SK-N-SH treated with all-trans-retinoic acid at 6 μM for 48 hours (cell line): ENCODE measurements around the gene SAYSD1.

ENCODE experiments used
- ATAC-seq: fragments of 200-7000 bp; cut with Tn5 transposase; 3 replicates; pipeline ENCODE4 v1.9.1; 2020; ENCODE audit warnings: mild to moderate bottlenecking, moderate library complexity
- ARNTL ChIP-seq: fragments of 450-650 bp; formaldehyde crosslinking; IDR thresholded peaks from 2 replicates; pipeline ENCODE4 v1.5.0; 2020; ENCODE audit warnings: low read depth, mild to moderate bottlenecking, moderate library complexity, borderline replicate concordance
- CREB5 ChIP-seq: fragments of 250-450 bp; sonication (Bioruptor Pico); IDR thresholded peaks from 2 replicates; pipeline ENCODE4 v1.5.1; 2020; ENCODE audit warnings: low read depth, mild to moderate bottlenecking, moderate library complexity
- CSRNP3 ChIP-seq: fragments of 250-450 bp; sonication (Bioruptor Pico); IDR thresholded peaks from 2 replicates; pipeline ENCODE4 v1.5.1; 2021; ENCODE audit warnings: mild to moderate bottlenecking, moderate library complexity
- ESRRG ChIP-seq: fragments of 250-450 bp; sonication (Bioruptor Pico); IDR thresholded peaks from 2 replicates; pipeline ENCODE4 v1.6.1; 2021; ENCODE audit warnings: mild to moderate bottlenecking
- GLIS3 ChIP-seq: fragments of 250-450 bp; sonication (Bioruptor Pico); IDR thresholded peaks from 2 replicates; pipeline ENCODE4 v1.5.0; 2020; ENCODE audit warnings: mild to moderate bottlenecking, moderate library complexity
- ISL1 ChIP-seq: fragments of 250-450 bp; sonication (Bioruptor Pico); IDR thresholded peaks from 2 replicates; pipeline ENCODE4 v2.1.2; 2022; ENCODE audit warnings: mild to moderate bottlenecking, moderate library complexity
- OSR1 ChIP-seq: fragments of 250-450 bp; sonication (Bioruptor Pico); IDR thresholded peaks from 2 replicates; pipeline ENCODE4 v1.8.0; 2022; ENCODE audit warnings: moderate library complexity, mild to moderate bottlenecking, inconsistent platforms
- PATZ1 ChIP-seq: fragments of 250-450 bp; sonication (Bioruptor Pico); IDR thresholded peaks from 2 replicates; pipeline ENCODE4 v1.8.0; 2020; ENCODE audit warnings: mild to moderate bottlenecking, moderate library complexity, borderline replicate concordance
- POU6F1 ChIP-seq: fragments of 250-450 bp; sonication (Bioruptor Pico); IDR thresholded peaks from 2 replicates; pipeline ENCODE4 v1.8.0; 2021; ENCODE audit warnings: low read depth, mild to moderate bottlenecking, moderate library complexity, borderline replicate concordance
- PPARA ChIP-seq: fragments of 250-450 bp; sonication (Bioruptor Pico); IDR thresholded peaks from 2 replicates; pipeline ENCODE4 v1.5.0; 2020; ENCODE audit warnings: mild to moderate bottlenecking, borderline replicate concordance
- RARB ChIP-seq: fragments of 250-450 bp; sonication (Bioruptor Pico); IDR thresholded peaks from 2 replicates; pipeline ENCODE4 v1.8.0; 2021; ENCODE audit warnings: mild to moderate bottlenecking, moderate library complexity
- SNAI2 ChIP-seq: fragments of 250-450 bp; sonication (Bioruptor Pico); IDR thresholded peaks from 2 replicates; pipeline ENCODE4 v1.5.0; 2020; ENCODE audit warnings: mild to moderate bottlenecking, moderate library complexity
- TCF4 ChIP-seq: fragments of 250-450 bp; sonication (Bioruptor Pico); IDR thresholded peaks from 2 replicates; pipeline ENCODE4 v1.8.0; 2021; ENCODE audit warnings: mild to moderate bottlenecking, moderate library complexity, borderline replicate concordance
- TOX ChIP-seq: fragments of 250-450 bp; sonication (Bioruptor Pico); IDR thresholded peaks from 2 replicates; pipeline ENCODE4 v1.8.0; 2021; ENCODE audit warnings: mild to moderate bottlenecking, moderate library complexity, borderline replicate concordance
- TSHZ2 ChIP-seq: fragments of 250-450 bp; sonication (Bioruptor Pico); IDR thresholded peaks from 2 replicates; pipeline ENCODE4 v1.5.0; 2020; ENCODE audit warnings: mild to moderate bottlenecking, moderate library complexity
- ZC3H10 ChIP-seq: fragments of 250-450 bp; sonication (Bioruptor Pico); IDR thresholded peaks from 2 replicates; pipeline ENCODE4 v1.5.1; 2021; ENCODE audit warnings: mild to moderate bottlenecking, moderate library complexity
- ZFP3 ChIP-seq: fragments of 250-450 bp; sonication (Bioruptor Pico); IDR thresholded peaks from 2 replicates; pipeline ENCODE4 v1.5.0; 2020; ENCODE audit warnings: mild to moderate bottlenecking, moderate library complexity
- ZFP30 ChIP-seq: fragments of 450-650 bp; formaldehyde crosslinking; IDR thresholded peaks from 2 replicates; pipeline ENCODE4 v1.5.0; 2022; ENCODE audit warnings: mild to moderate bottlenecking, moderate library complexity

The SAYSD1 gene

GRCh38 chr6:39073471-39074355 lies 41.3 kb downstream of the SAYSD1 start:
- ATAC-seq, result no peak
- no peak for TF ChIP-seq TCF4 (CRISPR knock-in tag)
- TF ChIP-seq TSHZ2 (CRISPR knock-in tag), result no peak
- TF ChIP-seq CSRNP3 (CRISPR knock-in tag), result no peak
- TF ChIP-seq GLIS3 (CRISPR knock-in tag), result no peak
- no peak for TF ChIP-seq ZC3H10 (CRISPR knock-in tag)
- TF ChIP-seq PPARA, result no peak
- TF ChIP-seq POU6F1 (CRISPR knock-in tag), result no peak
- TF ChIP-seq ARNTL (CRISPR knock-in tag), result no peak
- no peak for TF ChIP-seq SNAI2
- no peak for TF ChIP-seq OSR1 (CRISPR knock-in tag)
- no peak for TF ChIP-seq ZFP30 (CRISPR knock-in tag)
- no peak for TF ChIP-seq RARB (CRISPR knock-in tag)
- TF ChIP-seq, all 23 proteins: peak for 0

GRCh38 chr6:39072830-39073229 lies 42.2 kb downstream of the SAYSD1 start:
- TF ChIP-seq ZFP3 (CRISPR knock-in tag), result no peak
- no peak for TF ChIP-seq ESRRG (CRISPR knock-in tag)
- no peak for TF ChIP-seq GLIS3 (CRISPR knock-in tag)
- no peak for TF ChIP-seq PATZ1
- TF ChIP-seq TSHZ2 (CRISPR knock-in tag), result no peak
- TF ChIP-seq ARNTL (CRISPR knock-in tag), result no peak
- no peak for TF ChIP-seq CREB5 (CRISPR knock-in tag)
- ATAC-seq, result no peak

GRCh38 chr6:39068391-39068790 lies 46.6 kb downstream of the SAYSD1 start:
- ATAC-seq, result no peak
- TF ChIP-seq ZC3H10 (CRISPR knock-in tag) (no peak), CREB5 (CRISPR knock-in tag) (no peak), ISL1 (CRISPR knock-in tag) (no peak), TOX (CRISPR knock-in tag) (no peak), RARB (CRISPR knock-in tag) (no peak), ZFP3 (CRISPR knock-in tag) (no peak), ZFP30 (CRISPR knock-in tag) (no peak), TCF4 (CRISPR knock-in tag) (no peak), POU6F1 (CRISPR knock-in tag) (no peak), ESRRG (CRISPR knock-in tag) (no peak), OSR1 (CRISPR knock-in tag) (no peak)
